Measurements from ENCODE around the gene DNMT3L.

Gene DNMT3L

GRCh38 chr21:44261675-44262295, at the start of gene DNMT3L:
Gene DNMT3L, minus strand, starts transcription at chr21:44261897. Its CDS starts 638 bp downstream, at chr21:44261259.
- no peak for DNase-seq

- DNase-seq, result no peak
Observed at GRCh38 chr21:44310628-44311507, 49.2 kb upstream of the DNMT3L start.

- DNase-seq, result no peak
Observed at GRCh38 chr21:44306936-44307704, 45.4 kb upstream of the DNMT3L start.

- peak in 13 of 56 donors; percentile 21 to 68 (median 29) for DNase-seq
Observed at GRCh38 chr21:44305691-44306090, 44.0 kb upstream of the DNMT3L start.

GRCh38 chr21:44304877-44305293, 43.2 kb upstream of the DNMT3L start:
- DNase-seq, result peak in 48 of 56 donors; percentile 21 to 82 (median 54)

GRCh38 chr21:44304011-44304616, 42.4 kb upstream of the DNMT3L start:
- peak in 30 of 56 donors; percentile 16 to 72 (median 40) for DNase-seq

- DNase-seq, result no peak
Observed at GRCh38 chr21:44303490-44303981, 41.8 kb upstream of the DNMT3L start.

GRCh38 chr21:44302573-44303401, 41.1 kb upstream of the DNMT3L start:
- peak in 1 of 56 donors; percentile 8 for DNase-seq

GRCh38 chr21:44301961-44302406, 40.3 kb upstream of the DNMT3L start:
- peak in 6 of 56 donors; percentile 9 to 41 (median 18) for DNase-seq

- DNase-seq, result peak in 1 of 56 donors; percentile 21
Observed at GRCh38 chr21:44301141-44301540, 39.4 kb upstream of the DNMT3L start.

- peak in 32 of 56 donors; percentile 9 to 64 (median 36) for DNase-seq
Observed at GRCh38 chr21:44300262-44300959, 38.7 kb upstream of the DNMT3L start.

GRCh38 chr21:44299458-44300261, 38.0 kb upstream of the DNMT3L start, which contains the start of gene PFKL:
Gene PFKL, plus strand, starts transcription at chr21:44300053. Its CDS starts 53 bp downstream, at chr21:44300106.
- DNase-seq, result peak in 40 of 56 donors; percentile 22 to 76 (median 52)

GRCh38 chr21:44299085-44299457, 37.4 kb upstream of the DNMT3L start:
- DNase-seq, result peak in 1 of 56 donors; percentile 54

GRCh38 chr21:44298301-44298700, 36.6 kb upstream of the DNMT3L start:
- DNase-seq, result no peak

GRCh38 chr21:44297525-44298290, 36.0 kb upstream of the DNMT3L start:
- peak in 52 of 56 donors; percentile 21 to 90 (median 73) for DNase-seq

- DNase-seq, result no peak
Observed at GRCh38 chr21:44296916-44297315, 35.2 kb upstream of the DNMT3L start.

GRCh38 chr21:44296103-44296519, 34.4 kb upstream of the DNMT3L start:
- DNase-seq, result no peak
